Activated T-helper 2 cell treated with anti-CD3 and anti-CD28 coated beads, Interferon-gamma antibody, Interleukin-2, Interleukin-4, amounts not matched to agents 10 μg/mL and 5 μg/mL and 100 μg/mL, durations not matched to agents 14 hours and 24 hours and 36 hours (primary cell): Measurements from ENCODE around the gene ACAA1. TPM values are rescaled to one million over a fixed set of nuclear protein-coding genes. Genes with fewer than 3 reads are reported as not detected.
"Not testable (repeated sequence)": the region's sequence is repeated elsewhere in the genome, so short reads cannot be mapped to it uniquely, and the experiment has no call there.

Source experiments
- DNase-seq: peaks from one replicate; pipeline ENCODE4 v3.0.0; 2021; ENCODE audit warnings: low spot score
- H3K27ac Mint-ChIP-seq: one replicate; pipeline ENCODE4 v1.8.0; 2021; ENCODE audit warnings: mixed read lengths
- H3K27me3 Mint-ChIP-seq: one replicate; pipeline ENCODE4 v1.8.0; 2021; ENCODE audit warnings: low read depth, mixed read lengths
- H3K36me3 Mint-ChIP-seq: one replicate; pipeline ENCODE4 v1.8.0; 2021; ENCODE audit warnings: low read depth, mixed read lengths
- H3K4me1 Mint-ChIP-seq: one replicate; pipeline ENCODE4 v1.8.0; 2021; ENCODE audit warnings: low read depth, mixed read lengths
- H3K4me3 Mint-ChIP-seq: one replicate; pipeline ENCODE4 v1.8.0; 2021; ENCODE audit warnings: low read depth, mild to moderate bottlenecking, moderate library complexity, mixed read lengths
- H3K9me3 Mint-ChIP-seq: one replicate; pipeline ENCODE4 v1.8.0; 2021; ENCODE audit warnings: mixed read lengths
- intact Hi-C: fragments of 100-400 bp; cut with micrococcal nuclease; formaldehyde crosslinking; loops from one replicate; pipeline ENCODE4 v1.15.1; 2023
- total RNA-seq: library from RNA; stranded (reverse); gene quantifications from 2 replicates; pipeline ENCODE4 v1.2.3, GENCODE V29; 2022

ACAA1 gene
- total RNA-seq, 1 donor from 2014 or later = 69.5 TPM

DNA sequence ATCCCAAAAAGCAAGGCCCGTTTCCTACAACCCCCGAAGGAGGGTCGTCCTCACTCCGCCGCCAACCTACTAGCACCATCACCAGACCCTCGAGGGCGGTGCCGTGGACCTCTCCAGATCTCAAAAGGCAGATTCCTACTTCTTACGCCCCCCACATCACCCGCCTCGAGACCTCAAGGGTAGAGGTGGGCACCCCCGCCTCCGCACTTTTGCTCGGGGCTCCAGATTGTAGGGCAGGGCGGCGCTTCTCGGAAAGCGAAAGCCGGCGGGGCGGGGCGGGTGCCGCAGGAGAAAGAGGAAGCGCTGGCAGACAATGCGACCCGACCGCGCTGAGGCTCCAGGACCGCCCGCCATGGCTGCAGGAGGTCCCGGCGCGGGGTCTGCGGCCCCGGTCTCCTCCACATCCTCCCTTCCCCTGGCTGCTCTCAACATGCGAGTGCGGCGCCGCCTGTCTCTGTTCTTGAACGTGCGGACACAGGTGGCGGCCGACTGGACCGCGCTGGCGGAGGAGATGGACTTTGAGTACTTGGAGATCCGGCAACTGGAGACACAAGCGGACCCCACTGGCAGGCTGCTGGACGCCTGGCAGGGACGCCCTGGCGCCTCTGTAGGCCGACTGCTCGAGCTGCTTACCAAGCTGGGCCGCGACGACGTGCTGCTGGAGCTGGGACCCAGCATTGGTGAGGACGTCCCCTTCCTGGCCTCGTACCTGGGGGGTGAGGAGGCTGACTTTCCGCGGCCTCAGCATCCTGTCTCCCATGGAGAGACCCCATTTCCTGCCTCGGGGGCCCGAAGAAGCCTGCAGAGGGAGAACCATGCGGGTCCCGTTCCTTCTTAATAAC is 1.6 kb upstream of the ACAA1 start, which contains the start of gene MYD88:
Gene MYD88, plus strand, starts transcription at position 313 of the 842 bp plus-strand sequence. Its CDS starts 40 bp downstream, at position 353.
- Mint-ChIP-seq H3K4me3 (peak within 1 kb of the TSS; percentile 85), H3K27ac (peak within 1 kb of the TSS; percentile 98), H3K36me3 (peaks cover 43% of the 10 kb centered on the region), H3K4me1 (peaks cover 44% of the 10 kb centered on the region), H3K9me3 (no peaks in the 10 kb centered on the region), H3K27me3 (no peaks in the 10 kb centered on the region)
- peak; percentile 83 for DNase-seq
- intact Hi-C loops = loop anchor here (5.0 kb wide), 3 partner anchors 119 to 1146 kb away; partner anchors contain the start of genes EPM2AIP1 and MLH1

GRCh38 chr3:38137615-38138348 is 855 bp upstream of the ACAA1 start:
- Mint-ChIP-seq H3K27ac (peak overlapping the region; percentile 98), H3K27me3 (no peaks in the 10 kb centered on the region), H3K4me1 (peaks cover 46% of the 10 kb centered on the region), H3K36me3 (peaks cover 50% of the 10 kb centered on the region), H3K9me3 (no peaks in the 10 kb centered on the region), H3K4me3 (peak overlapping the region; percentile 85)
- intact Hi-C loops = loop anchor here (1.0 to 5.0 kb wide), 10 partner anchors 15 to 1145 kb away; partner anchors contain the start of genes EPM2AIP1, MLH1, OXSR1 and XYLB
- peak; percentile 26 for DNase-seq

DNA sequence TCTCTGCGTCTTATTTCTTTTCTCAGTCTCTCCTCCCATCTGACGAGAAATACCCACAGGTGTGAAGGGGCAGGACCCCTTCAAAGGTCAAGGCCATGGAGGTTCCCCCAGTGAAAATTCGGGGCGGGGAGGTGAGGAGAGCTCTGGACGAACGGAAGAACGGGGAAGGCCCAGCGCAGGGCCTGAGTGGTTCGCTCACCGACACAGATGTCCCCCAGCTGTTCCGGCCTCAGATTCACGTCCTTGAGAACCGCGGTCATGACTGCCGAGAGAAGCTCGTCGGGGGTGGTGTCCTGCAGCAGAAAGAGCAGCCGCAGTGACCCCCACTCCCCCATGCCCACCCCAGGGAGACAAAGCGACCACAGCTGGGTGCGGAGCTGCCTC is 542 bp downstream of the ACAA1 start:
- peaks cover 50% of the 10 kb centered on the region for H3K36me3 Mint-ChIP-seq
- DNase-seq = no peak
- peaks cover 52% of the 10 kb centered on the region for H3K4me1 Mint-ChIP-seq

GRCh38 chr3:38135621-38136277 is 1.2 kb downstream of the ACAA1 start:
- peaks cover 50% of the 10 kb centered on the region for H3K36me3 Mint-ChIP-seq
- H3K27me3 Mint-ChIP-seq, H3K9me3 Mint-ChIP-seq: not testable (repeated sequence)
- peak overlapping the region; percentile 80 for H3K27ac Mint-ChIP-seq
- H3K4me3 Mint-ChIP-seq = peak overlapping the region; percentile 85
- intact Hi-C loops = loop anchor here (2.0 to 5.0 kb wide), 5 partner anchors 122 to 1143 kb away; partner anchors contain the start of genes EPM2AIP1, MLH1 and XYLB
- peak; percentile 33 for DNase-seq
- H3K4me1 Mint-ChIP-seq = peaks cover 49% of the 10 kb centered on the region

More for the DNA sequence above, 542 bp downstream of the ACAA1 start:
- peak overlapping the region; percentile 85 for H3K4me3 Mint-ChIP-seq
- intact Hi-C loops = loop anchor here (2.0 to 5.0 kb wide), 5 partner anchors 121 to 1144 kb away; partner anchors contain the start of genes EPM2AIP1, MLH1 and XYLB
- H3K27me3 Mint-ChIP-seq = no peaks in the 10 kb centered on the region
- no peaks in the 10 kb centered on the region for H3K9me3 Mint-ChIP-seq
- peak overlapping the region; percentile 80 for H3K27ac Mint-ChIP-seq

DNA sequence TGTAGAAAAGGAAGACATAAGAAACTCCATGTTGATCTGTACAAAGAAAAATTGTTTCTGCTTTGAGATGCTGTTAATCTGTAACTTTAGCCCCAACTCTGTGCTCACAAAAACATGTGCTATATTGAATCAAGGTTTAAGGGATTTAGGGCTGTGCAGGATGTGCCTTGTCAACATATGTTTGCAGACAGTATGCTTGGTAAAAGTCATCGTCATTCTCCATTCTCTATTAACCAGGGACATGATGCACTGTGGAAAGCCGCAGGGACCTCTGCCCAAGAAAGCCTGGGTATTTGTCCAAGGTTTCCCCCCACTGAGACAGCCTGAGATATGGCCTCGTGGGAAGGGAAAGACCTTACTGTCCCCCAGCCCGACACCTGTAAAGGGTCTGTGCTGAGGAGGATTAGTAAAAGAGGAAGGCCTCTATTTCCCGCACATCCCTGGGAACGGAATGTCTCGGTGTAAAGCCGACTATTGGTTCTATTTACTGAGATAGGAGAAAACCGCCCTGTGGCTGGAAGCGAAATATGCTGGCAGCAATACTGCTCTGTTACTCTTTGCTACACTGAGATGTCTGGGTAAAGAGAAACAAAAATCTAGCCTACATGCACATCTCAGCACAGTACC is 2.3 kb downstream of the ACAA1 start:
- peak overlapping the region; percentile 85 for H3K4me3 Mint-ChIP-seq
- not testable (repeated sequence) for H3K9me3 Mint-ChIP-seq, H3K27ac Mint-ChIP-seq, H3K27me3 Mint-ChIP-seq, DNase-seq
- H3K36me3 Mint-ChIP-seq = peaks cover 51% of the 10 kb centered on the region
- peaks cover 41% of the 10 kb centered on the region for H3K4me1 Mint-ChIP-seq
- intact Hi-C loops = loop anchor here (5.0 kb wide), 3 partner anchors 123 to 1142 kb away; partner anchors contain the start of genes EPM2AIP1 and MLH1

GRCh38 chr3:38133557-38134405 is 3.1 kb downstream of the ACAA1 start:
- Mint-ChIP-seq H3K4me3 (no peak overlapping the region), H3K9me3 (no peaks in the 10 kb centered on the region), H3K36me3 (peaks cover 58% of the 10 kb centered on the region), H3K27me3 (no peaks in the 10 kb centered on the region), H3K27ac (no peak overlapping the region), H3K4me1 (peaks cover 34% of the 10 kb centered on the region)
- DNase-seq = no peak
- intact Hi-C loops = no loop called here

- intact Hi-C loops = no loop called here
- no peak overlapping the region for H3K4me3 Mint-ChIP-seq
- no peaks in the 10 kb centered on the region for H3K27me3 Mint-ChIP-seq
- no peak for DNase-seq
- H3K27ac Mint-ChIP-seq = no peak overlapping the region
- peaks cover 31% of the 10 kb centered on the region for H3K4me1 Mint-ChIP-seq
- H3K36me3 Mint-ChIP-seq = peaks cover 59% of the 10 kb centered on the region
- no peaks in the 10 kb centered on the region for H3K9me3 Mint-ChIP-seq
Measured at GRCh38 chr3:38133209-38133556, 3.7 kb downstream of the ACAA1 start.

DNA sequence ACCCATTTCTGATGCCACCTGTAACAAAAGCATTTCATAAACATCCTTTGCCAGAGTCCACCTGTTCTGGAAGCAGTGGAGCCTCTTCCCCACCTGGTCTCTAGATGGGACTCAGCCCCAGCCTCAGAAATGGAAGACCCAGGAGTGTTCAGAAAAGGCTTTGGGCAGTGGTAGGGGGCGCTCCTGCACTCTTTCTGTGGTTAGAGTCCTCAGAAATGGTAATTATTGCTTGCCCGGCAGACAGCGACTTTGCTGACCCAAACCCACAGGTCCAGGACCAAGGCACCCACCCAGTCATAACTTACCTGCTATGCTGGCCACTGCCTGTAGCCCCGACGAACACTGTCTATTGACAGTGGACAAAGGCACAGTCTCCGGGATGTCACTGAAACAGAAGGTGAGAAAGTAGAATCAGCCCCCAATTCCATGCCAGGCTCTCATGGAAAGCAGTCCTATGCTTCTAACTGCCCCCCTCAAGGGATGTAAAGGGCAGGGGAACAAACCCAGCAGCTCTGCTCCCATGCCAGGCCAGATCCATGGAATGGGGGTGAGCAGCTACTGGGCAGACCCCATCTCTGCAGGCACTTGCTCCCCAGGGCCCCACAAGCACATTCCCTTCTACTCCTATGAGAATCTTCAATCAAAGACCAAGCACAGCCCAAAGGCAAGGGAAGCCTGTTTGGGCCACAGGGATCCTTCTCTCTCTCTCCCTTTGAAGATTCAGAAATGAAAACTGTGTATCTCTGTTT is 5.1 kb downstream of the ACAA1 start:
- no peak overlapping the region for H3K4me3 Mint-ChIP-seq
- DNase-seq = no peak
- H3K27me3 Mint-ChIP-seq = no peaks in the 10 kb centered on the region
- no peak overlapping the region for H3K27ac Mint-ChIP-seq
- H3K4me1 Mint-ChIP-seq = peaks cover 24% of the 10 kb centered on the region
- H3K36me3 Mint-ChIP-seq = peaks cover 71% of the 10 kb centered on the region
- H3K9me3 Mint-ChIP-seq = no peaks in the 10 kb centered on the region
- intact Hi-C loops = no loop called here

- no peak for DNase-seq
- H3K4me1 Mint-ChIP-seq = peaks cover 17% of the 10 kb centered on the region
- H3K27me3 Mint-ChIP-seq = no peaks in the 10 kb centered on the region
- H3K9me3 Mint-ChIP-seq = no peaks in the 10 kb centered on the region
- intact Hi-C loops = no loop called here
- no peak overlapping the region for H3K4me3 Mint-ChIP-seq
- no peak overlapping the region for H3K27ac Mint-ChIP-seq
- H3K36me3 Mint-ChIP-seq = peaks cover 79% of the 10 kb centered on the region
Measured at GRCh38 chr3:38130631-38131065, 6.3 kb downstream of the ACAA1 start.

DNA sequence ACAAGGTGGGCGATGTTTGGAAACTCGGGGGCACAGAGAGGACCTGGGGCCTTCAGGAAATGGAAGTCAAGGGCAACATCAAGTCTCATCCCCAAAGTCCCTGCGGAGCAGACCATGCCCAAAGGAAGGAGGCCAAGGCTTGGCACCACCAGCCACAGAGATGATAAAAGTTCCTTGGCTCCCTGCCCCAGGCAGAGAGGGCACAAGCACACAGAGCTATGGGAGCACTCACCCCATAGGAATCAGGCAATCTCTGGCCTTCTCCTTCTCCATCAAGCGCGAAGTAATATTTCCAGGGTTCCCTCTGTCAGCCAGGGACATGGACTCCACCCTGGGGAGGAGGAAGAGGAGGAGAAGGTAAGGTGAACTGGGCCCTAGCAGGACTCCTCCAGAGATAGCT is 7.9 kb downstream of the ACAA1 start:
- intact Hi-C loops = no loop called here
- H3K4me1 Mint-ChIP-seq = peaks cover 9% of the 10 kb centered on the region
- H3K9me3 Mint-ChIP-seq = no peaks in the 10 kb centered on the region
- no peak for DNase-seq
- H3K27ac Mint-ChIP-seq = no peak overlapping the region
- peaks cover 81% of the 10 kb centered on the region for H3K36me3 Mint-ChIP-seq
- no peak overlapping the region for H3K4me3 Mint-ChIP-seq
- no peaks in the 10 kb centered on the region for H3K27me3 Mint-ChIP-seq

DNA sequence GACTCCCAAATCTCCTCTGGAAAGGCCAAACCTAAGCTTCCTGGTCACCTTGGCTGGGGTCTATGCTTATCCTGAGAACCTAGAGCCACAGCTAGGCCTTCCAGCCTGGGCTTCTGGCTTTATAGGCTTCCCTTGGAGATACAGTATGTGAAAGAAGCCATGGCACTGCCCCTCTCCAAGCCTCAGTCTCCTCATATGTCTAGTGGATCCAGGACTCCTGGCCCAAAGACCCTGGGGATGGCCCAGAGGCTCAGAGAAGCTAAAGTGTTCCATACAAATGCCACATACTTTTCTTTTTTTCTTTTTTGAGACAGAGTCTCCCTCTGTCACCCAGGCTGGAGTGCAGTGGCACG is 8.6 kb downstream of the ACAA1 start:
- intact Hi-C loops = no loop called here
- Mint-ChIP-seq H3K36me3 (peaks cover 75% of the 10 kb centered on the region), H3K4me1 (peaks cover 9% of the 10 kb centered on the region), H3K27ac (no peak overlapping the region), H3K4me3 (no peak overlapping the region), H3K9me3 (no peaks in the 10 kb centered on the region), H3K27me3 (no peaks in the 10 kb centered on the region)
- no peak for DNase-seq
